ENCODE measurements around the gene KLHDC7B. TPM values are rescaled to one million over a fixed set of nuclear protein-coding genes. Genes with fewer than 3 reads are reported as not detected.
A peak's percentile ranks its signal among the peaks of the same experiment; 100 is the strongest.

Gene KLHDC7B
- total RNA-seq, 1 experiment from 2014 or later: not detected

- TF ChIP-seq SMAD4 (CRISPR knock-in tag; IDR thresholded peaks at IDR 0.05): no peak
Observed at GRCh38 chr22:50529416-50529896, 16.2 kb upstream of the KLHDC7B start (continued).

DNA sequence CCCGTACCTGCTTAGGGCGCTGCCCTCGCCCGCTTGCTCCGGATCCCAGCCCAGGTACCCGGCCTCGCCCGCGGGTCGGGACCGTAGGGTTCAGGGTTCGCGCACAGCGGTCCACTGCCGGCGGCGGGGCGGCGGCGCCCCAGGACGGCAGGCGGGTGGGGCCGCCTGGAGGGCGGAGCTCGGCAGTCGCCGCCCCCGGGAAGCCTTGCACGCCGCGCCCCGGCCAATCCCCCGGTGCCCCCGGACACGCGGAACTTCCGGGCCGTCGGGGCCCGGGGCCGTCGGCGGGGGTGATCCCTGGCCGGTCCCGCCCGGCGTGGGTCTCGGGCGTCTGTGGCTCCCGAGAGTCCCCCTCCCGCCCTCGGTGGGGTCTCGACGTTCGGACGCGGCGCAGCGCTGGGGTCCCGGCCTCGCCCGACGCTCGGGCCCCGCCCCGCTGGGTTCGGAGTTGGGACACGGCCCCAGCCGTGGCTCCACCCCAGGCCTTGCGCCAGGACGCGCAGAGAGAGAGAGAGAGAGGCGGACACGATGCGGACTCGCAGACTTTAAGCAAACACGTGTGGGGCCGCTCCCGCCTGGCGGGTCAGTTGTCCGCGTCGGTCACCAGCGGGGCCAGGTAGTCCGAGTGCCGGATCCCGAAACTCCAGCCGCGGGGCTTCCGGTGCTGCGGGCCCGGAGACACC lies 15.7 kb upstream of the KLHDC7B start, which contains the start of gene TYMP:
TYMP (minus strand) TSS at position 116 of the 683 bp plus-strand sequence. CDS start 303 bp downstream, outside the sequence.
- Mint-ChIP-seq H3K27ac (no peak within 1 kb of the TSS), H3K27me3 (ENCODE audit: low read depth) (peaks cover 80% of the 10 kb centered on the region), H3K36me3 (no peaks in the 10 kb centered on the region), H3K9me3 (no peaks in the 10 kb centered on the region), H3K4me1 (peaks cover 15% of the 10 kb centered on the region), H3K4me3 (peak within 1 kb of the TSS; percentile 72)
- DNase-seq (ENCODE audit: low spot score) (peak; percentile 48), ATAC-seq (no peak)
- ChIA-PET CTCF (interaction anchor here (2.4 kb wide), 1 partner anchor 33 kb away, joined by 9 read pairs; the partner anchor contains the start of gene SYCE3), POLR2A (no interaction called here)
- TF ChIP-seq FOXP1 (CRISPR knock-in tag; IDR thresholded peaks at IDR 0.05; ENCODE audit: borderline replicate concordance) (0 out of 2 replicates have a peak, but pooled peaks have one; percentile 36), ZNF121 (CRISPR knock-in tag; IDR thresholded peaks at IDR 0.05) (peak; percentile 80), ESRRA (CRISPR knock-in tag; IDR thresholded peaks at IDR 0.05; ENCODE audit: borderline replicate concordance) (no peak), SP1 (CRISPR knock-in tag; conservative IDR thresholded peaks at IDR 0.05) (peak; percentile 61; the same call in 1 of the 2 replicates), ZNF512 (CRISPR knock-in tag; IDR thresholded peaks at IDR 0.05; ENCODE audit: borderline replicate concordance) (no peak), FOXK1 (CRISPR knock-in tag; IDR thresholded peaks at IDR 0.05) (0 out of 2 replicates have a peak, but pooled peaks have one; percentile 8), RELA (CRISPR knock-in tag; IDR thresholded peaks at IDR 0.05; ENCODE audit: borderline replicate concordance) (0 out of 2 replicates have a peak, but pooled peaks have one; percentile 50), E2F4 (CRISPR knock-in tag; IDR thresholded peaks at IDR 0.05; ENCODE audit: borderline replicate concordance, low read depth) (no peak), ZNF671 (CRISPR knock-in tag; IDR thresholded peaks at IDR 0.05) (no peak), CBFB (CRISPR knock-in tag; IDR thresholded peaks at IDR 0.05; ENCODE audit: low read depth) (0 out of 2 replicates have a peak, but pooled peaks have one; percentile 13), MYBL2 (CRISPR knock-in tag; IDR thresholded peaks at IDR 0.05) (peak; percentile 78; the same call in 1 of the 2 replicates), PREB (CRISPR knock-in tag; IDR thresholded peaks at IDR 0.05; ENCODE audit: borderline replicate concordance) (0 out of 2 replicates have a peak, but pooled peaks have one; percentile 66), JUN (CRISPR knock-in tag; IDR thresholded peaks at IDR 0.05) (0 out of 2 replicates have a peak, but pooled peaks have one; percentile 42), IRF2 (CRISPR knock-in tag; IDR thresholded peaks at IDR 0.05; ENCODE audit: borderline replicate concordance, low read depth) (no peak), GABPB1 (CRISPR knock-in tag; IDR thresholded peaks at IDR 0.05) (peak; percentile 80)

DNA sequence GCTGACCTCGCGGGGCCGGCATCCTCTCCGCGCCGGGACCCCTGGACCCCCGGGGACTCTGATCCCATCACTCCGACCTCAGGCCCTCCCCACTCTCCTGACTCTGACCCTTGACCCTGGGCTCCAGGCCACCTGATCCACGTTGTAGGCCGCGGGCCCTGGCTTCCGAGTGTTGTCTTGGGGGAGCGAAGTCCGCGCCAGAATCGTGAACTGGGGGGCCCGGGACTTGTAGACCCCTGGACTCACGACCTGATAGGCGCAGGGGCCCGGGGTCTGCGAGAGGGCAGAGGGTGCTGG lies 15.2 kb upstream of the KLHDC7B start:
- H3K4me3 Mint-ChIP-seq: peak overlapping the region; percentile 72
- H3K4me1 Mint-ChIP-seq: peaks cover 15% of the 10 kb centered on the region
- no peak for ATAC-seq
- H3K27ac Mint-ChIP-seq: no peak overlapping the region
- CTCF ChIA-PET: no interaction called here
- H3K9me3 Mint-ChIP-seq: no peaks in the 10 kb centered on the region
- DNase-seq (ENCODE audit: low spot score): no peak
- no peaks in the 10 kb centered on the region for H3K36me3 Mint-ChIP-seq
- peaks cover 80% of the 10 kb centered on the region for H3K27me3 Mint-ChIP-seq (ENCODE audit: low read depth)
- POLR2A ChIA-PET: no interaction called here
- no peak for TF ChIP-seq ETV6 (CRISPR knock-in tag; IDR thresholded peaks at IDR 0.05)
- TF ChIP-seq E2F5 (CRISPR knock-in tag; IDR thresholded peaks at IDR 0.05): no peak
- no peak for TF ChIP-seq RELA (CRISPR knock-in tag; IDR thresholded peaks at IDR 0.05; ENCODE audit: borderline replicate concordance)
- no peak for TF ChIP-seq NR2C2 (CRISPR knock-in tag; IDR thresholded peaks at IDR 0.05)
- no peak for TF ChIP-seq ZNF532 (CRISPR knock-in tag; IDR thresholded peaks at IDR 0.05; ENCODE audit: borderline replicate concordance)
- no peak for TF ChIP-seq TCF7 (CRISPR knock-in tag; IDR thresholded peaks at IDR 0.05; ENCODE audit: low read depth)
- TF ChIP-seq ZNF232 (CRISPR knock-in tag; IDR thresholded peaks at IDR 0.05): no peak
- no peak for TF ChIP-seq NFE2L1 (CRISPR knock-in tag; IDR thresholded peaks at IDR 0.05)
- TF ChIP-seq ZMAT4 (CRISPR knock-in tag; IDR thresholded peaks at IDR 0.05): no peak
